ENCODE measurements around the gene RARB. TPM values are rescaled to one million over a fixed set of nuclear protein-coding genes. Genes with fewer than 3 reads are reported as not detected.

Gene RARB
- total and polyA plus RNA-seq, 9 of the 15 experiments (the other 6 are each of a cell fraction or from before 2014, with no cell fraction given), result 0.15 to 1.3 (median 0.27) TPM

DNA sequence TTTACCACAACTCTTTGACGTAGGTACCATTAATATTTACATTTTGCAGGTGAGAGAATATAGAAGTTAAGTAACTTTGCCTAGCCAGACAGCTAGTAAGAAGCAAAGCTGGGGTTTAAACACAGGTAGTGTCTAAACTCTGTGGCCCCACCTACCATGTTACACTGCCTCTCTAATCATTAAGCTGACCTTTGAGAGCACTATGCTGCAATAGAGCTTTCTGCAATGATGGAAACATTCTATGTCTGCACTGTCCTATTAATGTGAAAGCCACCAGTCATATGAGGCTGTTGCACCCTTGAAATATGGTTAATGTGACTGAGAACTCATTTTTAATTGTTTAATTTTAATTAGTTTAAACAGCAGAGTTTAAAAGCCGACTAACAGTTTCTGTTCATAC, 6.3 kb upstream of the RARB start:
- H3K9me1 ChIP-seq (ENCODE audit: control insufficient read depth, insufficient read depth, low read length), result no peaks in the 10 kb centered on the region
- DNase-seq (ENCODE audit: extremely low read depth in 1 of 4, low spot score in 3 of 4) (no peak), FAIRE-seq (no peak), ATAC-seq (no peak)
- 4% methylated on average over 2 of the region's 2 CpGs for WGBS (ENCODE audit: insufficient coverage, low coverage, missing lambda C conversion rate)
- no peak overlapping the region for H3K4me2 ChIP-seq (ENCODE audit: insufficient read depth, low read length)
- no peaks in the 10 kb centered on the region for H3K36me3 ChIP-seq (ENCODE audit: control insufficient read depth, insufficient read depth, low read length)
- in situ Hi-C loops (cut with MboI) (no loop called here), intact Hi-C loops (cut with micrococcal nuclease) (no loop called here)
- no peaks in the 10 kb centered on the region for H3K4me1 ChIP-seq (replicated peaks in 1 of 2; ENCODE audit: control insufficient read depth in 2 of 2, insufficient read depth in 2 of 2, low read length in 2 of 2)
- BruUV-seq (replicated peaks), result no TSS peak
- H3K27ac ChIP-seq (ENCODE audit: extremely low read depth, low read depth, low read length), result no peak overlapping the region
- ChIA-PET CTCF (ENCODE audit: low intra/inter-chr PET ratio) (no interaction called here), POLR2A (interaction anchor here (0.6 kb wide), 1 partner anchor 21 kb away, joined by 3 read pairs; no protein-coding TSS in a partner anchor)
- no peaks in the 10 kb centered on the region for H3K27me3 ChIP-seq (ENCODE audit: control insufficient read depth in 2 of 2, insufficient read depth in 2 of 2, low read length in 2 of 2)
- no peak overlapping the region for H3K4me3 ChIP-seq
- no peaks in the 10 kb centered on the region for H3K79me2 ChIP-seq (ENCODE audit: control insufficient read depth, insufficient read depth, low read length)
- H3K9me3 ChIP-seq (replicated peaks; ENCODE audit: control insufficient read depth, insufficient read depth, low read depth, low read length), result no peaks in the 10 kb centered on the region
- no peak overlapping the region for H3K9ac ChIP-seq (ENCODE audit: insufficient read depth in 1 of 2, low read depth in 2 of 2, low read length in 2 of 2)
- no peak overlapping the region for H2AFZ ChIP-seq (ENCODE audit: low read depth, low read length)
- TF ChIP-seq GTF2E2 (tag; IDR thresholded peaks at IDR 0.05), result no peak
- no peak for TF ChIP-seq ARHGAP35 (IDR thresholded peaks at IDR 0.05; ENCODE audit: partially characterized antibody)
- no peak for TF ChIP-seq FOXJ2 (tag; IDR thresholded peaks at IDR 0.05)
- no peak for TF ChIP-seq ESRRB (CRISPR knock-in tag; IDR thresholded peaks at IDR 0.05; ENCODE audit: borderline replicate concordance)
- no peak for TF ChIP-seq MYNN (IDR thresholded peaks at IDR 0.05)
- no peak for TF ChIP-seq MYNN (CRISPR knock-in tag; IDR thresholded peaks at IDR 0.05)
- no peak for TF ChIP-seq ZNF224 (CRISPR knock-in tag; IDR thresholded peaks at IDR 0.05)
- no peak for TF ChIP-seq MTA3 (IDR thresholded peaks at IDR 0.05; ENCODE audit: borderline replicate concordance)
- no peak for TF ChIP-seq ZNF263 (CRISPR knock-in tag; IDR thresholded peaks at IDR 0.05; ENCODE audit: borderline replicate concordance)
- TF ChIP-seq GABPB1 (CRISPR knock-in tag; IDR thresholded peaks at IDR 0.05), result no peak
- no peak for TF ChIP-seq ELF2 (CRISPR knock-in tag; IDR thresholded peaks at IDR 0.05)
- H4K20me1 ChIP-seq (replicated peaks; ENCODE audit: control insufficient read depth, insufficient read depth, low read length), result no peaks in the 10 kb centered on the region

All from K562 (cell line).